SU-DHL-6 (cell line): ENCODE results near the gene BTBD2.

Experiments used
- H2AFZ ChIP-seq: fragments of 200-600 bp; sonication (generic); 2 replicates; pipeline ENCODE4 v1.6.1; 2014; ENCODE audit warnings: low read depth, mild to moderate bottlenecking, moderate library complexity, mixed read lengths, antibody characterized with exemption, low read length; ENCODE audit not compliant: severe bottlenecking
- H3F3A ChIP-seq: fragments of 200-600 bp; shearing (Covaris generic); 2 replicates; pipeline ENCODE4 v1.6.0; 2016; ENCODE audit warnings: antibody characterized with exemption, mild to moderate bottlenecking; ENCODE audit not compliant: insufficient read depth
- H3K27ac ChIP-seq: fragments of 200-600 bp; sonication (generic); 2 replicates; pipeline ENCODE4 v1.5.1; 2016; ENCODE audit warnings: low read depth, mild to moderate bottlenecking, low read length, moderate library complexity, mixed read lengths
- H3K27me3 ChIP-seq: fragments of 200-600 bp; sonication (generic), shearing (Covaris generic); 2 replicates; pipeline ENCODE4 v1.6.0; 2014; ENCODE audit warnings: mild to moderate bottlenecking, low read length
- H3K36me3 ChIP-seq: fragments of 200-600 bp; sonication (generic); 2 replicates; pipeline ENCODE4 v1.6.1; 2014; ENCODE audit warnings: mild to moderate bottlenecking, low read length, mixed read lengths
- H3K4me2 ChIP-seq: fragments of 300-600, 200-600 bp; shearing (Covaris generic), sonication (generic); 2 replicates; pipeline ENCODE4 v1.6.0; 2014; ENCODE audit warnings: low read length, low read depth, mild to moderate bottlenecking; ENCODE audit not compliant: poor library complexity, severe bottlenecking
- H3K4me3 ChIP-seq: fragments of 200-600 bp; sonication (generic); 2 replicates; pipeline ENCODE4 v1.5.1; 2014; ENCODE audit warnings: antibody characterized with exemption, low read length, mild to moderate bottlenecking, mixed read lengths; ENCODE audit not compliant: insufficient read depth, poor library complexity, severe bottlenecking
- H3K79me2 ChIP-seq: fragments of 200-600 bp; sonication (generic); 2 replicates; pipeline ENCODE4 v1.6.1; 2014; ENCODE audit warnings: mild to moderate bottlenecking, low read length, moderate library complexity; ENCODE audit not compliant: insufficient read depth
- H3K9ac ChIP-seq: fragments of 200-600 bp; sonication (generic); 2 replicates; pipeline ENCODE4 v1.7.0; 2014; ENCODE audit warnings: mild to moderate bottlenecking, low read length
- H3K9me2 ChIP-seq: fragments of 200-600 bp; sonication (generic); replicated peaks from 2 replicates; pipeline ENCODE4 v1.6.1; 2014; ENCODE audit warnings: low read length; ENCODE audit not compliant: insufficient read depth
- H3K9me3 ChIP-seq: fragments of 200-600 bp; sonication (generic); 2 replicates; pipeline ENCODE4 v1.6.1; 2014; ENCODE audit warnings: low read length, mixed read lengths; ENCODE audit not compliant: insufficient read depth
- H4K20me1 ChIP-seq: fragments of 200-600 bp; sonication (generic); 2 replicates; pipeline ENCODE4 v1.6.1; 2014; ENCODE audit warnings: low read depth, mild to moderate bottlenecking, antibody characterized with exemption, low read length, moderate library complexity, mixed read lengths
- EZH2phosphoT487 ChIP-seq: fragments of 200-600 bp; sonication (generic), shearing (Covaris generic); conservative IDR thresholded peaks from 2 replicates; pipeline ENCODE4 v1.6.1; 2018; ENCODE audit warnings: mild to moderate bottlenecking, antibody characterized with exemption, low read length, moderate library complexity, mixed read lengths
- TF ChIP-seq, protein P1 (sequence below): fragments of 200-600 bp; sonication (generic); IDR thresholded peaks from one replicate; pipeline ENCODE4 v1.5.1; 2017; ENCODE audit warnings: antibody characterized with exemption, mild to moderate bottlenecking, low read length, moderate library complexity; ENCODE audit not compliant: insufficient read depth, poor library complexity, severe bottlenecking

BTBD2 gene

DNA sequence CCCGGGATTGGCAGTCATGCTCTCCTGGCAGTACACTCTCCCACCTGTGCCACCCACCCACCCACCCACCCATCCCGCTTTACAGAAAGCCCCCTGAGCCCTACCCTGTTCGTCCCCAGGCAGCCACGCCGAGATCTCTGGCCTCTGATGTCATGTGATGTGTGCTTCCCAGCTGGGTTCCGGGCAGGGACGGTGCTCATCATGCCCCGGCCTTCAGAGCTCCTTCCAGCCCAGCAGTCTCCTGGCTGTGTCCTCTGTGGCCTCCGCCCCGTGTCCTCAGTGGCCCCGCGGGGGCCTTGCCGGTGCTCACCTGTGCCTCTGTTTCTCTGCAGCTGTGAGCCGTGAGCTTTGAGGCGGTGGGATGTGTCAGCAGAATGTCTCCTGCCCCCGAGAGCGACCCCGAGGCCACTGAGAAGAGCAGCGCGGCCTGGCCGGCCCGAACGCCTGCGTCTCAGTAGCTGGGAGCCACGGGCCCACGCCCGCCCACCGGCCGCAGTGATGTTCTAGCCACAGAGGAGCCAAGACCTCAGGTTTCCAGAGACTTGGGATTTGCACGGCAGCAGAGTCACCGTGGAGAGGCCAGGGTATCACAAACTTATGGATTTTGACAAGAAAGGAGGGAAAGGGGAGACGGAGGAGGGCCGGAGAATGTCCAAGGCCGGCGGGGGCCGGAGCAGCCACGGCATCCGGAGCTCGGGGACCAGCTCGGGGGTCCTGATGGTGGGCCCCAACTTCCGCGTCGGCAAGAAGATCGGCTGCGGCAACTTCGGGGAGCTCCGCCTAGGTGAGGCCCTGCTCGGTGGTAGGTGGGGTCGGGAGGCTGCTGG, 46.1 kb downstream of the BTBD2 start:
- Histone ChIP-seq H3K36me3 (no peaks in the 10 kb centered on the region), H2AFZ (no peak overlapping the region), H3K9me2 (no peaks in the 10 kb centered on the region), H3K9me3 (no peaks in the 10 kb centered on the region), H3K79me2 (0 out of 2 replicates have a peak, but pooled peaks cover 3% of the 10 kb centered on the region), H3K27me3 (no peaks in the 10 kb centered on the region), H3K27ac (no peak overlapping the region), H3F3A (no peaks in the 10 kb centered on the region), H4K20me1 (no peaks in the 10 kb centered on the region), H3K9ac (no peak overlapping the region), H3K4me2 (no peak overlapping the region), H3K4me3 (no peak overlapping the region)
- no peak for TF ChIP-seq EZH2phosphoT487
- TF ChIP-seq, protein P1, sequence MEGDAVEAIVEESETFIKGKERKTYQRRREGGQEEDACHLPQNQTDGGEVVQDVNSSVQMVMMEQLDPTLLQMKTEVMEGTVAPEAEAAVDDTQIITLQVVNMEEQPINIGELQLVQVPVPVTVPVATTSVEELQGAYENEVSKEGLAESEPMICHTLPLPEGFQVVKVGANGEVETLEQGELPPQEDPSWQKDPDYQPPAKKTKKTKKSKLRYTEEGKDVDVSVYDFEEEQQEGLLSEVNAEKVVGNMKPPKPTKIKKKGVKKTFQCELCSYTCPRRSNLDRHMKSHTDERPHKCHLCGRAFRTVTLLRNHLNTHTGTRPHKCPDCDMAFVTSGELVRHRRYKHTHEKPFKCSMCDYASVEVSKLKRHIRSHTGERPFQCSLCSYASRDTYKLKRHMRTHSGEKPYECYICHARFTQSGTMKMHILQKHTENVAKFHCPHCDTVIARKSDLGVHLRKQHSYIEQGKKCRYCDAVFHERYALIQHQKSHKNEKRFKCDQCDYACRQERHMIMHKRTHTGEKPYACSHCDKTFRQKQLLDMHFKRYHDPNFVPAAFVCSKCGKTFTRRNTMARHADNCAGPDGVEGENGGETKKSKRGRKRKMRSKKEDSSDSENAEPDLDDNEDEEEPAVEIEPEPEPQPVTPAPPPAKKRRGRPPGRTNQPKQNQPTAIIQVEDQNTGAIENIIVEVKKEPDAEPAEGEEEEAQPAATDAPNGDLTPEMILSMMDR = no peak

- Histone ChIP-seq H2AFZ (no peak overlapping the region), H3K36me3 (no peaks in the 10 kb centered on the region), H4K20me1 (no peaks in the 10 kb centered on the region), H3K4me3 (no peak overlapping the region), H3K9me3 (no peaks in the 10 kb centered on the region), H3K27me3 (no peaks in the 10 kb centered on the region), H3K9ac (no peak overlapping the region), H3F3A (no peaks in the 10 kb centered on the region), H3K9me2 (no peaks in the 10 kb centered on the region), H3K27ac (no peak overlapping the region), H3K4me2 (no peak overlapping the region), H3K79me2 (0 out of 2 replicates have a peak, but pooled peaks cover 3% of the 10 kb centered on the region)
- TF ChIP-seq, protein P1 = no peak
- no peak for TF ChIP-seq EZH2phosphoT487
Measured at GRCh38 chr19:1968279-1969175, 47.0 kb downstream of the BTBD2 start.

- Histone ChIP-seq H3K27me3 (no peaks in the 10 kb centered on the region), H3K36me3 (no peaks in the 10 kb centered on the region), H3K4me2 (no peak overlapping the region), H4K20me1 (no peaks in the 10 kb centered on the region), H3K79me2 (0 out of 2 replicates have a peak, but pooled peaks cover 3% of the 10 kb centered on the region), H2AFZ (no peak overlapping the region), H3F3A (no peaks in the 10 kb centered on the region), H3K4me3 (no peak overlapping the region), H3K9me3 (no peaks in the 10 kb centered on the region), H3K9ac (no peak overlapping the region), H3K27ac (no peak overlapping the region), H3K9me2 (no peaks in the 10 kb centered on the region)
- no peak for TF ChIP-seq EZH2phosphoT487
- TF ChIP-seq, protein P1 = no peak
Measured at GRCh38 chr19:1967087-1967608, 48.4 kb downstream of the BTBD2 start.
